Measurements from ENCODE around the gene FAM219B.

Gene FAM219B

DNA sequence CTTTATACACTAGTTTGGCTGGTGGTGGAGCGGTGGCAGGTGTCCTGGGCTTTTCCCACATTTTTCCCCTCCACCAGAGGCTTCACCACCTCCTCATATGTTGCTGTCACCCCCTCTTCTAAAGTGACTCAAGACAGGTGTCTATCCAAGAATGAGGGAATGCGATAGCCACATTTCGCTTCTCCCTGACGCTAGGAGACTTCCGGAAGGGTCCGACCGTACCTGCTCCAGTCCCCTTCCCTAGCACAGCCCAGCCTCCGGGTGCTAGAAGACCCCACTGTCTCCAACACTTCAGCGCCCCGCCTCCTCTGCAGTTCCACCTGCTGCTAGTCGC lies 34.0 kb downstream of the FAM219B start:
- no peak for DNase-seq (ENCODE audit: low read depth)

- DNase-seq (ENCODE audit: low read depth), result no peak
Measured at GRCh38 chr15:74870436-74871215, 36.0 kb downstream of the FAM219B start.

- no peak for DNase-seq (ENCODE audit: low read depth)
Measured at GRCh38 chr15:74869726-74870407, 36.8 kb downstream of the FAM219B start.

GRCh38 chr15:74869372-74869725 lies 37.3 kb downstream of the FAM219B start:
- no peak for DNase-seq (ENCODE audit: low read depth)

DNA sequence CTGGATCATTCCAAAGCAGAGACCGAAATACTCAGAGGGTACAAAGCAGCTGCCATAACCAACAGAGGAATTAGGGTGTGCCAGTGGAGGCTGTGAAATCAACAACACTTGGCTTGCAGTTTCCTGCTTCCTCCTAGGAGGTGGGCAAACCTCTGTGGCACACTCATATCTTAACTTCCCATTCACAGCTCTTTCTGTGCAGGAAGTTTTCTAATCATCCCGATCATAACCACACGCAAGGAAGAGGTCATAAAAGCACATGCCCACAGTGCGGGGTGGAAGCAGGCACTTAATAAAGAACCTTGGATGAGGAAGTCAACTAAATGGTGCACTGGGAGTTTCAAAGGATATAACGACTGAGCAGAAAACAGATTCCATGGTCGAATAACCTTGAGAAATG lies 38.6 kb downstream of the FAM219B start:
- DNase-seq (ENCODE audit: low read depth), result no peak

DNA sequence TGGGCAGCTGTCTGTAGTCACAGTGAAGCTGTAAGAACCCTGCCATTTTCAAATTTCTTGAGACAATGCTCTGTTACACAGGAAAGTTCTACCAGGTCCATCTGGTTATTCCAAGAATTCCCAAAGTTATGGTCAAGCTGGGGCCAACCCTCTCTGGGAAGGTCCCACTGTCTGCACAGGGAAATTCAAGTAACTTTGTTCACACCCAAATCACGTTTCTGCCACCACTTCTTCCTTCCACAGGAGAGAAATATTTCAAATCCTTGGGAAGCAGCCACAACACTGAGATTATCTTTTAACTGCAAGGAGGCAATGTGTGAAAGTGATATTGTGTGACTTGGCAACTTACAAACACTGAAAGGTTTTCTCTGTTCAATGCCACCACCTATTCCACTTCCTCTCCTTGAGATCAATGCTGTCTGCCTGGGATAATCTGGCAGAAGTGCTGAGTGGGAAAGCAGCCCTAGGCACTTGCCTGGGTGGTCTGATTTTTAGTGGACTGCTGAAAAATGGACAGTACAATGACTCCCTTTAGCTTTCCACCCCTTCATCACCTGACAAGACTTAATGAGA lies 39.1 kb downstream of the FAM219B start:
- no peak for DNase-seq (ENCODE audit: low read depth)

DNA sequence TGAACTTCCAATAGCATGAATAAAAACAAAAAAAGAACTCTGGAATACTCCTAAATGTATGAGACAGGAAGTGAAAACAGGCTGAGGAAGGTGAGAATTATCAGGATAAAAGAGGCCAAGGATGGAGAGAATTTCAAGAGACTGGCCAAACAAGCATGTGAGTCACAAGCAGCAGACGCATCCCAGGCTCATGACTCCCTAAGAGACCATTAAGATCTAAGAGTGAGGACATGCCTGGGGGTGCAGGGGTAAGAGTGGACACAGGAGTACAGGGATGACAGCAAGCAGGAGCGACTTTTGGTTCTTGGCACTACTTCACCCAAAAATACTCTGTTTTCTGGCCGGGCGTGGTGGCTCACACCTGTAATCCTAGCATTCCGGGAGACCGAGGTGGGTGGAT lies 40.6 kb downstream of the FAM219B start:
- DNase-seq (ENCODE audit: low read depth), result no peak

GRCh38 chr15:74865316-74865715 lies 41.3 kb downstream of the FAM219B start:
- no peak for DNase-seq (ENCODE audit: low read depth)

DNA sequence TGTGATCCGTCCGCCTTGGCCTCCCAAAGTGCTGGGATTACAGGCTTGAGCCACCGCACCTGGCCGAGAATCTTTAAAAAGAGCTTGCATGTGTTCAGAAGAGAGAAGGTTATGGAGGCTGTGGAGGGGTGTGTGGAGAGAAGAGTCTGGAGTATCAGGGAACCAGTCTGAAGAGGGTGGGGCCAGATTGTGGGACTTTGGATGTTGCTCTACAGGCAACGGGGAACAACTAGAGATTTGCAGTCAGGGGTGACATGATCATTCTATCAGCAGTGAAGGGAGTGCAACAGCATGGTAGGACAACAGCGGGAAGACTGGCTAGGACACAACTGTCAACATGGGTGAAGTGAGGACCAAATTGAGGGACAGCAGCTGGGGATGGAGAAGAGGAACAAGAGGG lies 42.4 kb downstream of the FAM219B start:
- no peak for DNase-seq (ENCODE audit: low read depth)

DNA sequence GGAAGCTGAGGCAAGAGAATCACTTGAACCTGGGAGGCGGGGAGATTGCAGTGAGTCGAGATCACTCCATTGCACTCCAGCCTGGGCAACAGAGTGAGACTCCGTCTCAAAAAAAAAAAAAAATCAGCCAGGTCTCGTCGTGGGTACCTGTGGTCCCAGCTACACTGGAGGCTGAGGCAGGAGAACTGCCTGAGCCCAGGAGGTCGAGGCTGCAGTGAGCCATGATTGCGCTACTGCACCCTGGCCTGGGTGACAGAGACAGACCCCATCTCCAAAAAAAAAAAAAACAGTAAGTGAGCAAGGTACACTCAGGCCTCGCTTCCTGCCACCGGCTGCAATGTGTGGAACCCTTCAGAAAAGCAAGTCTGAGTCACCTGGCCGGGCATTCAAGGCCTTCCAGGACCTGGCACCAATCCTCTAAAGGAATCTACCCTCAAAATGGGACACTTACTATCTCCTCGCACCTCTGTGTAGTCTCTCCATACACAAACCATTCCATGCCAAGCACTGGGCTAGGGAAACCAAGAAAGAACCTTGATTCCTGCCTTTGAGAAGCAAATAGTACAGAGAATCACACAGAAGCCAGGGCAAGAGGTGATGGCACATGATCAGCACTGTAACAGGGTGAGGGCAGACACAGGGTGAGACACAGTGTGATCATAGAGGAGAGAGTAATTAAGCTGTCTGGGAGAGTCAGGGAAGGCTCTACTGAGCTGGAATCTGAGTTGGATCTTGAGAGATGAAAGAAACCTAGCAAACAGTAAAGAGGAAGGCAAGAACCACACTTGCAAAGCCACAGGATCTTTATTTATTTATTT lies 43.2 kb downstream of the FAM219B start:
- no peak for DNase-seq (ENCODE audit: low read depth)

DNA sequence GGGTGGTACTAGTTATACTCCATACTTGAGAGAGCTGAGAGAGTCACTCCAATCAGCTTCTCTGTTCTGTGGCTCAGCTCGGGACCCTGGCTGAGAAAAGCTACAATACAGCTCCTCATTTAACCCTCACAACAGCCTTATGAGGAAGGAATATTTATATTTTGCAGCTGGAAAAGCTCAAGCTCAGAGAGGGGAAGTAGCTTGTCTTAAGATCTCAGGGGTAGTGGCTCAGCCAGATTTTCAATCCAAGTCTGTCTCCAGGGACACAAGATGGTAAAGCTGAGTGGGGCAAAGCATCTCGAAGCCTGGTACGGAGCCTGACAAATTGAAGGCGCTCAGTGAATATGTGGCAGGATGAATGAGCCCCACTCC lies 48.3 kb downstream of the FAM219B start:
- DNase-seq (ENCODE audit: low read depth), result no peak

GRCh38 chr15:74857671-74858368 lies 48.8 kb downstream of the FAM219B start:
- DNase-seq (ENCODE audit: low read depth), result no peak

- no peak for DNase-seq (ENCODE audit: low read depth)
Measured at GRCh38 chr15:74857082-74857655, 49.5 kb downstream of the FAM219B start.

GRCh38 chr15:74856537-74856936 lies 50.1 kb downstream of the FAM219B start:
- no peak for DNase-seq (ENCODE audit: low read depth)

GRCh38 chr15:74855857-74856256 lies 50.8 kb downstream of the FAM219B start:
- no peak for DNase-seq (ENCODE audit: low read depth)

DNA sequence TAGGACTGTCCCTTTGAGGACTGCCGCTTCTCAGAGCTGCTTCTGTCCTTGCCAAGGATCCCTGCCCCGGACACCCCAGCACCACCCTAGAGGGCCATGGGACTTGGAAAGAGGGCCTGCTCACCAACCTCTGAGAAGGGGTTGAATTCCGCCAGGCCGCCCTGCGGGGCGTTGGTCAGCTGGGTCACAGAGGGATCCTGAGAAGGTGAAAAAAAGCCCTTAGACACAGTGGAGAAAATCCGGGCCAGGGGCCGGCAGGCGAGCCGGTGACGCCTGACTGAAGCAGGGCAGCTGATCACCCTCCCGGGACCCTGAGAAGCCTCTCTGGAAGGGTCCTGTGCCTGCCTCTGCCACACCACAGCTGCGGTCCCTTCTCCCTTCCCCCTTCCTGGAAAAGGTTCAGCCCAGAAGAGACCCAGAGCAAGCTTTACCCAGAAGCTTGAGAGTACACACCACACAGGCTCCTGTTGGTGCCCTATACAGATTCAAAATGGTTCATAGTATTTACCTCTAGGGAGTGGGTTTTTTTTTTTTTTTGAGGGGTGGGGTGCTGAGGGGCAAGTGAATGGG lies 52.1 kb downstream of the FAM219B start:
- DNase-seq (ENCODE audit: low read depth), result no peak

DNA sequence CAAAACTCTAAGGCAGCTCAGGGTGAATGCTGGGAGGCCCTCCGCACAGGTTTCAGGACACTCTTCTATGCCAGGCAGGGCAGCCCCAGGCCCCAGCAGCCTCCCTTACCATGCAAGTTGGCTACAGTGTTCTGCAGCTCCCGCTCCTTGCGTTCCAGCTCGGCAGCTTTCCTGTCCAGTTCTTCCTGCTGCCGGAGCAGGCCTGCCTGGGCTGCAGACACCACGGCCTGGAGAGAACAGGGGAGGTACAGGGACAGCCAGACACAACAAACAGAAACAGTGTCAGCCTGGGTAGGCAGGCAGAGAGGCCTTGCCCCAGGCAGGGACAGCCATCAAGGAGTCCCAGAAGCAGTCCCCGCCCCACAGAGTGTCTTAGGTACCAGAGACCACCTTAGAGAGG lies 54.7 kb downstream of the FAM219B start:
- DNase-seq (ENCODE audit: low read depth), result no peak

- no peak for DNase-seq (ENCODE audit: low read depth)
Measured at GRCh38 chr15:74850393-74850792, 56.3 kb downstream of the FAM219B start.
